Fibroblast of the aortic adventitia (primary cell): Measurements from ENCODE around the gene SPATA31E1. TPM values are rescaled to one million over a fixed set of nuclear protein-coding genes. Genes with fewer than 3 reads are reported as not detected.

Experiments used
- DNase-seq: peaks from one replicate; pipeline ENCODE4 v3.0.0-alpha.2; 2010; ENCODE audit warnings: low read depth
- H3K4me3 ChIP-seq: 2 replicates; pipeline ENCODE4 v1.5.1; 2011; ENCODE audit warnings: low read depth, mild to moderate bottlenecking, control low read depth, low read length, moderate library complexity
- CTCF ChIP-seq: IDR thresholded peaks from 2 replicates; pipeline ENCODE4 v1.5.1; 2011; ENCODE audit warnings: mild to moderate bottlenecking, low read length, control low read depth, inconsistent platforms; ENCODE audit not compliant: insufficient read depth
- total RNA-seq: library from RNA; depleted of rRNA; stranded (reverse); fragments of >200 nt; gene quantifications from 2 replicates; pipeline ENCODE4 v1.2.3, GENCODE V29; 2012; ENCODE audit warnings: low replicate concordance

SPATA31E1 gene
- total RNA-seq, 1 donor: not detected

DNA sequence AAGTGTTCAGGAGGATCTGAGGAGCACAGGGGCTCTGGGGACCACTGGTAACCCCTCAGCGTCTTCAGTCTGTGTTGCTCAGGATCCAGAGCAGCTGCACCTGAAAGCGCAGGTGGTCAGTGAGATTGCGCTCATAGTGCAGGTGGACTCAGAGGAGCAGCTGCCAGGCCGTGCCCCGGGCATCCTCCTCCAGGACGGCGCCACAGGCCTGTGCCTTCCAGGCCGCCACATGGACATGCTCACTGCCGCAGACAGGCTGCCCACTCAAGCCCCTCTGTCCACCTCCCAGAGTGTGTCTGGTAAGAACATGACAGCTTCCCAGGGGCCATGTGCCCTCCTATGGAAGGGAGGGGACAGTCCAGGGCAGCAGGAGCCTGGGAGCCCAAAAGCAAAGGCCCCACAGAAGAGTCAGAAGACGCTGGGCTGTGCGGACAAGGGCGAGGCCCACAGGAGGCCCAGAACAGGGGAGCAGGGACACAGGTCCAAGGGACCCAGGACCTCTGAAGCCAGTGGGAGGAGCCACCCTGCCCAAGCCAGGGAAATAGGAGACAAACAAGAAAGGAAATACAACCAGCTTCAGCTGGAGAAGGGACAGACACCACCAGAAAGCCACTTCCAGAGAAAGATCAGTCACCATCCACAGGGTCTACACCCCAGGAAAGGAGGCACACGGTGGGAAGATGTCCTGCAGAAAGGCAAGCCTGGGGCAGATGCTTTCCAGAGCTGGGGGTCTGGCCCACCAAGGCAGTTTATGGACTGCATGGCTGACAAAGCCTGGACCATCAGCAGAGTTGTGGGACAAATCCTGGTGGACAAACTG lies 5.2 kb downstream of the SPATA31E1 start:
- H3K4me3 ChIP-seq: no peak overlapping the region
- no peak for TF ChIP-seq CTCF
- no peak for DNase-seq

DNA sequence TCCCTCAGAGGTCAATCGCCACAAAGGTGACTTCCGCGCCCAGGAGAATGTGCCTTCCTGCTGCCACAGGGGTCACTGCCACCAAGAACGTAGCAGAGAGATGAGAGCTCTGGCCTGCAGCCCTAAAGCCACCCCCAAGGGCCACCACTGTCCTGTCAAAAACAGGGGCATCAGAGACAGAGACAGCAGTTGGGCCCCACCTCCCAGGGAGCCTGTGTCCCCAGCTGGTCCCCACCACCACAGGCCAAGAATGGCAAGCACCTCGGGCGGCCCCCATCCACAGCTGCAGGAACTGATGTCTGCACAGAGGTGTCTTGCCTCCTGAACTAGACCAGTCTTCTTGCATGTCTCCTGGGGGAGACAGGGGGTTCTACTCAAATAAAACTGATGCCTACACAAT lies 5.8 kb downstream of the SPATA31E1 start:
- no peak overlapping the region for H3K4me3 ChIP-seq
- no peak for TF ChIP-seq CTCF
- DNase-seq: no peak

GRCh38 chr9:87889065-87889881 lies 6.6 kb downstream of the SPATA31E1 start:
- no peak for DNase-seq
- TF ChIP-seq CTCF: no peak
- H3K4me3 ChIP-seq: no peak overlapping the region

- TF ChIP-seq CTCF: no peak
- DNase-seq: no peak
- H3K4me3 ChIP-seq: no peak overlapping the region
Observed at GRCh38 chr9:87889882-87890252, 7.2 kb downstream of the SPATA31E1 start.

DNA sequence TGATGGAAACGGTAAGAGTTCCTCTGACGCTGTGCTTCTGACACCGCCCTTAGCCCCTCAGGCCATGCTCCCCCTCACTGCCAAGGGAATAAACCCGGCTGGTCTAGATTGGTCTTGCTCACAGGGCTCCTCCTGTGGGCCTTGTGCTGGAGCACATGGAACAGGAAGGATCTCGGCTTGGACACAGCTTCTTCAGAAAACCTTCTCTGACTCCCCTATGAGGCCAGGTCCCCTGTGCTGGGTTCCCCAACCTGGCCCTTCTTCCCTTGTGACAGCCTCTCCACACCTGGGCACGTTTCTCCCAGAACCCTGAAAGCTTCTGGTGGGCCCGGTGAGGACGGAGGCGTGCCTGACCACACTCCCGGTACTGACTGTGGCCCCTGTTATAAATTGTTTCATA lies 8.2 kb downstream of the SPATA31E1 start:
- TF ChIP-seq CTCF: no peak
- DNase-seq: no peak
- H3K4me3 ChIP-seq: no peak overlapping the region

GRCh38 chr9:87891754-87892153 lies 9.1 kb downstream of the SPATA31E1 start:
- no peak for TF ChIP-seq CTCF
- no peak overlapping the region for H3K4me3 ChIP-seq
- no peak for DNase-seq
